GM10266 (cell line): Measurements from ENCODE around the gene NCAM1.

Experiments
- DNase-seq: peaks from one replicate; pipeline ENCODE4 v3.0.0; 2012; ENCODE audit errors: extremely low spot score
- CTCF ChIP-seq: IDR thresholded peaks from 2 replicates; pipeline ENCODE4 v1.5.1; 2012; ENCODE audit warnings: mild to moderate bottlenecking, low read depth; ENCODE audit not compliant: control insufficient read depth, insufficient read depth; ENCODE audit errors: missing control alignments

Gene NCAM1

GRCh38 chr11:113308601-113309000 lies 347.4 kb downstream of the NCAM1 start:
- TF ChIP-seq CTCF = no peak
- no peak for DNase-seq

GRCh38 chr11:113311536-113311935 lies 350.3 kb downstream of the NCAM1 start:
- DNase-seq = no peak

GRCh38 chr11:113313601-113314000 lies 352.4 kb downstream of the NCAM1 start:
- no peak for TF ChIP-seq CTCF
- no peak for DNase-seq

More at GRCh38 chr11:113311536-113311935, 350.3 kb downstream of the NCAM1 start:
- TF ChIP-seq CTCF = no peak

- no peak for TF ChIP-seq CTCF
- DNase-seq = no peak
Observed at GRCh38 chr11:113314065-113314388, 352.8 kb downstream of the NCAM1 start.

- peak; percentile 93 for DNase-seq
- no peak for TF ChIP-seq CTCF
Observed at GRCh38 chr11:113314389-113315301, 353.4 kb downstream of the NCAM1 start, which contains the start of gene TTC12. Gene TTC12, plus strand, starts transcription at chr11:113314583. Its CDS starts 1,675 bp downstream, at chr11:113316258.

GRCh38 chr11:113315811-113316210 lies 354.6 kb downstream of the NCAM1 start:
- no peak for DNase-seq
- no peak for TF ChIP-seq CTCF

- DNase-seq = no peak
- no peak for TF ChIP-seq CTCF
Observed at GRCh38 chr11:113316256-113316655, 355.0 kb downstream of the NCAM1 start.
